ENCODE results near the gene PAPLN.

DNA sequence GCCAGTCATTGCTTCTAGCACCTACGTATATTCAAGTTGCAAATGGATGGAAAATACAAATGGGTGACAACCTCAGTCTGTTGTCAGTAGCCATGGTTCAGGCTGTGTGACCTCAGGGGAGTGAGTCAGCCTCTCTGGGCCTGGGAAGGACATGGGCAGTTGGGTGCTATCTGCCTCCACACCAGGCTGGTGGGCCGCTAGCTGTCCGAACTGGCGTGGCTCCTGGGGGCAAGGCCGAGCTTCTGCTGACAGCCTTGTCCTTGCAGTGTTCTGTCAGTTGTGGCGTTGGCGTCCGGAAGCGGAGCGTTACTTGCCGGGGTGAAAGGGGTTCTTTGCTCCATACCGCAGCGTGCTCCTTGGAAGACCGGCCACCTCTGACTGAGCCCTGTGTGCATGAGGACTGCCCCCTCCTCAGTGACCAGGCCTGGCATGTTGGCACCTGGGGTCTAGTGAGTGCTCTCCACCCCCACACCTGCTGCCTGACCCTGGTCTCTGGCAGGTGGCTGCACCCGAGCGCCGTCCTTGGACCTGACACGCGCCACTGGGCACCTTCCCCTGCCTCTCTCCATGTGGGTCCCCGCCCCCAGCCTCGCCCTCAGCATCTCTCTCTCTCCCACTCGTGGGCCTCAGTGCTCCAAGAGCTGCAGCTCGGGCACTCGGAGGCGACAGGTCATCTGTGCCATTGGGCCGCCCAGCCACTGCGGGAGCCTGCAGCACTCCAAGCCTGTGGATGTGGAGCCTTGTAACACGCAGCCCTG lies 17.1 kb downstream of the PAPLN start:
- no peak for TF ChIP-seq POLR2A (IDR thresholded peaks at IDR 0.05; ENCODE audit: low read length)
- TF ChIP-seq GATA1 (IDR thresholded peaks at IDR 0.05; ENCODE audit: low read depth, low read length): no peak

Measured in erythroblast (primary cell).